ENCODE results near the gene CHD5. TPM values are rescaled to one million over a fixed set of nuclear protein-coding genes. Genes with fewer than 3 reads are reported as not detected.
"Not testable (repeated sequence)": the region's sequence is repeated elsewhere in the genome, so short reads cannot be mapped to it uniquely, and the experiment has no call there.

Gene CHD5
- total and polyA plus RNA-seq, 4 donors: 9.9 to 51.1 (median 34.4) TPM

GRCh38 chr1:6069573-6069972 lies 110.5 kb downstream of the CHD5 start:
- WGBS (ENCODE audit: insufficient coverage): 62% methylated on average over 10 of the region's 14 CpGs
- peaks cover 40% of the 10 kb centered on the region for H3K36me3 ChIP-seq (ENCODE audit: control insufficient read depth, insufficient read depth, low read length)
- no peak overlapping the region for H3K27ac ChIP-seq (ENCODE audit: low read depth, low read length)

GRCh38 chr1:6068932-6069331 lies 111.2 kb downstream of the CHD5 start:
- H3K27ac ChIP-seq (ENCODE audit: low read depth, low read length): no peak overlapping the region
- H3K4me1 ChIP-seq (ENCODE audit: control insufficient read depth, insufficient read depth, low read length): peaks cover 54% of the 10 kb centered on the region
- H3K9me3 ChIP-seq (ENCODE audit: control insufficient read depth, insufficient read depth, low read length): no peaks in the 10 kb centered on the region
- H3K36me3 ChIP-seq (ENCODE audit: control insufficient read depth, insufficient read depth, low read length): peaks cover 40% of the 10 kb centered on the region
- WGBS (ENCODE audit: insufficient coverage): 85% methylated on average over 6 of the region's 9 CpGs
- no peak for DNase-seq (ENCODE audit: low read depth in 4 of 6, low spot score in 6 of 6)
- H3K4me3 ChIP-seq (ENCODE audit: low read depth, low read length): no peak overlapping the region
- H3K27me3 ChIP-seq (ENCODE audit: control insufficient read depth, insufficient read depth, low read length): no peaks in the 10 kb centered on the region

More at GRCh38 chr1:6069573-6069972, 110.5 kb downstream of the CHD5 start:
- DNase-seq (ENCODE audit: low read depth in 4 of 6, low spot score in 6 of 6): peak in 1 of 6 donors; percentile 43
- peaks cover 55% of the 10 kb centered on the region for H3K4me1 ChIP-seq (ENCODE audit: control insufficient read depth, insufficient read depth, low read length)
- no peaks in the 10 kb centered on the region for H3K27me3 ChIP-seq (ENCODE audit: control insufficient read depth, insufficient read depth, low read length)
- no peak overlapping the region for H3K4me3 ChIP-seq (ENCODE audit: low read depth, low read length)
- H3K9me3 ChIP-seq (ENCODE audit: control insufficient read depth, insufficient read depth, low read length): no peaks in the 10 kb centered on the region

GRCh38 chr1:6068073-6068472 lies 112.0 kb downstream of the CHD5 start:
- no peak overlapping the region for H3K4me3 ChIP-seq (ENCODE audit: low read depth, low read length)
- 93% methylated on average over 4 of the region's 5 CpGs for WGBS (ENCODE audit: insufficient coverage)
- H3K27ac ChIP-seq (ENCODE audit: low read depth, low read length): no peak overlapping the region
- no peak for DNase-seq (ENCODE audit: low read depth in 4 of 6, low spot score in 6 of 6)
- peaks cover 49% of the 10 kb centered on the region for H3K4me1 ChIP-seq (ENCODE audit: control insufficient read depth, insufficient read depth, low read length)
- H3K27me3 ChIP-seq (ENCODE audit: control insufficient read depth, insufficient read depth, low read length): no peaks in the 10 kb centered on the region
- H3K36me3 ChIP-seq (ENCODE audit: control insufficient read depth, insufficient read depth, low read length): peaks cover 35% of the 10 kb centered on the region
- no peaks in the 10 kb centered on the region for H3K9me3 ChIP-seq (ENCODE audit: control insufficient read depth, insufficient read depth, low read length)

- Histone ChIP-seq H3K9me3 (ENCODE audit: control insufficient read depth, insufficient read depth, low read length) (no peaks in the 10 kb centered on the region), H3K4me3 (ENCODE audit: low read depth, low read length) (no peak overlapping the region), H3K4me1 (ENCODE audit: control insufficient read depth, insufficient read depth, low read length) (peaks cover 37% of the 10 kb centered on the region), H3K27ac (ENCODE audit: low read depth, low read length) (no peak overlapping the region), H3K27me3 (ENCODE audit: control insufficient read depth, insufficient read depth, low read length) (no peaks in the 10 kb centered on the region), H3K36me3 (ENCODE audit: control insufficient read depth, insufficient read depth, low read length) (peaks cover 25% of the 10 kb centered on the region)
- WGBS (ENCODE audit: insufficient coverage): 88% methylated on average over 5 of the region's 8 CpGs
- DNase-seq (ENCODE audit: low read depth in 4 of 6, low spot score in 6 of 6): no peak
These were observed 113.4 kb downstream of the CHD5 start for GRCh38 chr1:6066680-6067079.

GRCh38 chr1:6065093-6065858 lies 114.8 kb downstream of the CHD5 start:
- peaks cover 31% of the 10 kb centered on the region for H3K4me1 ChIP-seq (ENCODE audit: control insufficient read depth, insufficient read depth, low read length)
- peak in 1 of 6 donors; percentile 54 for DNase-seq (ENCODE audit: low read depth in 4 of 6, low spot score in 6 of 6)
- H3K27ac ChIP-seq (ENCODE audit: low read depth, low read length): no peak overlapping the region
- H3K9me3 ChIP-seq (ENCODE audit: control insufficient read depth, insufficient read depth, low read length): no peaks in the 10 kb centered on the region
- 51% methylated on average over 21 of the region's 28 CpGs for WGBS (ENCODE audit: insufficient coverage)
- H3K4me3 ChIP-seq (ENCODE audit: low read depth, low read length): no peak overlapping the region
- peaks cover 29% of the 10 kb centered on the region for H3K36me3 ChIP-seq (ENCODE audit: control insufficient read depth, insufficient read depth, low read length)
- no peaks in the 10 kb centered on the region for H3K27me3 ChIP-seq (ENCODE audit: control insufficient read depth, insufficient read depth, low read length)

GRCh38 chr1:6063532-6064053 lies 116.5 kb downstream of the CHD5 start:
- not testable (repeated sequence) for H3K27me3 ChIP-seq (ENCODE audit: control insufficient read depth, insufficient read depth, low read length); H3K4me3 ChIP-seq (ENCODE audit: low read depth, low read length); DNase-seq (ENCODE audit: low read depth in 4 of 6, low spot score in 6 of 6); H3K9me3 ChIP-seq (ENCODE audit: control insufficient read depth, insufficient read depth, low read length); H3K27ac ChIP-seq (ENCODE audit: low read depth, low read length)
- peaks cover 30% of the 10 kb centered on the region for H3K36me3 ChIP-seq (ENCODE audit: control insufficient read depth, insufficient read depth, low read length)
- peaks cover 27% of the 10 kb centered on the region for H3K4me1 ChIP-seq (ENCODE audit: control insufficient read depth, insufficient read depth, low read length)
- 88% methylated on average over 5 of the region's 7 CpGs for WGBS (ENCODE audit: insufficient coverage)

GRCh38 chr1:6062670-6063069 lies 117.5 kb downstream of the CHD5 start:
- Histone ChIP-seq H3K36me3 (ENCODE audit: control insufficient read depth, insufficient read depth, low read length) (peaks cover 28% of the 10 kb centered on the region), H3K4me1 (ENCODE audit: control insufficient read depth, insufficient read depth, low read length) (peaks cover 27% of the 10 kb centered on the region), H3K4me3 (ENCODE audit: low read depth, low read length) (no peak overlapping the region), H3K9me3 (ENCODE audit: control insufficient read depth, insufficient read depth, low read length) (no peaks in the 10 kb centered on the region), H3K27ac (ENCODE audit: low read depth, low read length) (no peak overlapping the region), H3K27me3 (ENCODE audit: control insufficient read depth, insufficient read depth, low read length) (no peaks in the 10 kb centered on the region)
- 94% methylated on average over 5 of the region's 6 CpGs for WGBS (ENCODE audit: insufficient coverage)
- no peak for DNase-seq (ENCODE audit: low read depth in 4 of 6, low spot score in 6 of 6)

- H3K36me3 ChIP-seq (ENCODE audit: control insufficient read depth, insufficient read depth, low read length): peaks cover 9% of the 10 kb centered on the region
- no peak for DNase-seq (ENCODE audit: low read depth in 4 of 6, low spot score in 6 of 6)
- peaks cover 19% of the 10 kb centered on the region for H3K4me1 ChIP-seq (ENCODE audit: control insufficient read depth, insufficient read depth, low read length)
- no peak overlapping the region for H3K27ac ChIP-seq (ENCODE audit: low read depth, low read length)
- H3K27me3 ChIP-seq (ENCODE audit: control insufficient read depth, insufficient read depth, low read length): no peaks in the 10 kb centered on the region
- H3K4me3 ChIP-seq (ENCODE audit: low read depth, low read length): no peak overlapping the region
- H3K9me3 ChIP-seq (ENCODE audit: control insufficient read depth, insufficient read depth, low read length): no peaks in the 10 kb centered on the region
- WGBS (ENCODE audit: insufficient coverage): 86% methylated on average over 9 of the region's 9 CpGs
These were observed 120.3 kb downstream of the CHD5 start for GRCh38 chr1:6059866-6060265.

GRCh38 chr1:6057170-6057845 lies 122.8 kb downstream of the CHD5 start:
- peaks cover 9% of the 10 kb centered on the region for H3K36me3 ChIP-seq (ENCODE audit: control insufficient read depth, insufficient read depth, low read length)

More at GRCh38 chr1:6057170-6057845, 122.8 kb downstream of the CHD5 start:
- Histone ChIP-seq H3K4me1 (ENCODE audit: control insufficient read depth, insufficient read depth, low read length) (peaks cover 23% of the 10 kb centered on the region), H3K27ac (ENCODE audit: low read depth, low read length) (no peak overlapping the region), H3K27me3 (ENCODE audit: control insufficient read depth, insufficient read depth, low read length) (no peaks in the 10 kb centered on the region), H3K4me3 (ENCODE audit: low read depth, low read length) (no peak overlapping the region), H3K9me3 (ENCODE audit: control insufficient read depth, insufficient read depth, low read length) (no peaks in the 10 kb centered on the region)
- no peak for DNase-seq (ENCODE audit: low read depth in 4 of 6, low spot score in 6 of 6)
- 93% methylated on average over 8 of the region's 9 CpGs for WGBS (ENCODE audit: insufficient coverage)

Data from spinal cord (tissue), 10 donors.